SK-N-DZ (cell line): Measurements from ENCODE around the gene CD101.
A peak's percentile ranks its signal among the peaks of the same experiment; 100 is the strongest.

Source experiments
- DNase-seq: peaks from one replicate; pipeline ENCODE4 v3.0.0-alpha.2; 2015; ENCODE audit warnings: low spot score

CD101 gene

DNA sequence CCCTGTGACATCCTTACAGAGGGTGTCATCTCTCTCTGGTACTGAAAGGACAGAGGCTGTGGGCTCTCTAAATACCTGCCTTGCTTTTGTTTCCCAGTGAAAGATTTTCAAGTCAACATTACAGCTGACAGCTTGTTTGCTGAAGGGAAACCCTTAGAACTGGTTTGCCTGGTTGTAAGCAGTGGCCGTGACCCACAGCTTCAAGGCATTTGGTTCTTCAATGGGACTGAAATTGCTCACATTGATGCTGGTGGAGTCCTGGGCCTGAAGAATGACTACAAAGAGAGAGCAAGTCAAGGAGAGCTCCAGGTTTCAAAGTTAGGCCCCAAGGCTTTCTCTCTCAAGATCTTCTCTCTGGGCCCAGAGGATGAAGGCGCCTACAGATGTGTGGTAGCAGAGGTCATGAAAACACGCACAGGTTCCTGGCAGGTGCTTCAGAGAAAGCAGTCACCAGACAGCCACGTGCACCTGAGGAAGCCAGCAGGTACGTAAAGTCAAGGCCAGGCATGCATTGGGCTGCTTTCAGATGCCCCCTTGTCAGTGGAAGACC lies 11.8 kb downstream of the CD101 start:
- no peak for DNase-seq

DNA sequence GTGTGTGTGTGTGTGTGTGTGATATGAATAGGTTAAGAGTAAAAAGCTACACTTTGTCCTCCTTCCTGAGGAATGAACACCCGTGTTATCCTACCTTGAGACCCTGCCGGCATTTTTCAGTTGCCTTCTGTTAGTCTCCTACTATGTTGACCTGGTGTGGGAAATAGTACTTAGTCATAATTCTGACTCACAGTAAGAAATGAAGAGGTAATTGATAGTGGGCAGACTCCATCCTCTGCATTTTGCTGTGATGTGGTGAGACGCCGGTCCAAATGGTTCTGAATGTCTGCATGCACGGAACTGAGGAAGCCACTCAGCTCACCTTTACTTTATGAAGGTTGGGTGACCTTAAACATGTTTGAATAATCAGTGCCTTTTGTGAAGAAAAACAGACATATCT lies 12.6 kb downstream of the CD101 start:
- no peak for DNase-seq

DNA sequence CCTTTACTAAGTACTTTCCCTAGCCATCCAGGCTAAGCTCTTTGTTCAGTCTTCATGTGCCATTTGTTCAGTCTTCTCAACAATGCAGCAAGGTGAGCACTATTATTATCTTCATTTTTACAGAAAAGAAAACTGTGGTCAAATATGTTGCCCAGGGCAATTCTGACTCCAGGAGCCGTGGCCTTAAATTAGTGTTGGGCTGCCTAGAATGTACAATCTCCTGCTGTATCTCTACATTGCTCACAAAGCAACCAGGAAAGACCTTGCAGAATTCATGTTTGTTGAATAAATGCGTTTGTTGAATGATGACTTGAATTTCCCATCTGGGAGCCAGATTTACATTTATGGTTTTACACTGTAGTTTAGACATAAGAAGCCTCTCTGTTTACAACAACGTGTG lies 14.2 kb downstream of the CD101 start:
- no peak for DNase-seq

- DNase-seq: no peak
These were observed 15.5 kb downstream of the CD101 start for GRCh38 chr1:117017062-117017461.

DNA sequence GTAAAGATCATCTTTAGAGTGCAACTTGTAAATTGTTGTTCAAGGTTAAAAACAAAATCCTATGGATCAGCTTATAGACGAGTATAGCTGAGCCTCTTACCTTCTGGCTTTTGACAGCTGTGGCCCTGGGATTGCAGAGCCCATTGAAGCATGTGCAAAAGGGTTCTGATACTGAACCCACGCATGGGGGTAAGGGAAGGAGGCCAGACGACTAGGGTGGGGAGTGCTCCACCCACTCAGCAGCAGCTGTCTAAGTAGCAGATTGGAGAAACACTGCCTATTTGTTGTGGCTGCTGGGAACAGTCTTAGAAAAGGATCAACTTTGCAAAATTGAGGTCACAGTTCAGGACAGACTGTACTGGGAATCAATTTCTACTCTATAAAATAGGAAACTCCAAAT lies 16.1 kb downstream of the CD101 start:
- no peak for DNase-seq

- no peak for DNase-seq
These were observed 19.1 kb downstream of the CD101 start for GRCh38 chr1:117020526-117021156.

GRCh38 chr1:117022114-117022513 lies 20.6 kb downstream of the CD101 start:
- DNase-seq: no peak

GRCh38 chr1:117025568-117025967 lies 24.0 kb downstream of the CD101 start:
- no peak for DNase-seq

GRCh38 chr1:117026361-117026760 lies 24.8 kb downstream of the CD101 start:
- DNase-seq: no peak

GRCh38 chr1:117029685-117030084 lies 28.1 kb downstream of the CD101 start:
- no peak for DNase-seq

GRCh38 chr1:117030271-117030877 lies 28.8 kb downstream of the CD101 start:
- no peak for DNase-seq

DNA sequence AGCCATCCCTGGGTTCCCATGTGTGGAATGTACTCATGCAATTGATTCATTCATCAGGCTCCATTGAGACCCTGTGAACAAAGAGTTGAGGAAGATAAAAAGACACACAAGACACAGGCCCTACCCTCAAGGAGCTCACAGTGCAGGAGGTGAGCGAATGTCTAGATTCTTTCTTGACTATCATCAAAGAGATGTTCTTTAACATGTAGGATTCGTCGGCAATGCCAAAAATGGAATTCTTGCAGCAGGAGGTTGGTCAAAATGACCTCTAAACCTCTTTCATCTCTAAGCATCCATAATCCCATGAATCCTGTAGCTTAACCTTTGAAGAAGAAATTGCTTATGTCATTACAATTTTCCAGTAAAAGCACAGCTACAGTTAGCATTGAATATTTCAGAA lies 30.7 kb downstream of the CD101 start:
- no peak for DNase-seq

GRCh38 chr1:117032681-117033539 lies 31.4 kb downstream of the CD101 start:
- DNase-seq: peak; percentile 10

GRCh38 chr1:117033772-117034171 lies 32.2 kb downstream of the CD101 start:
- no peak for DNase-seq

DNA sequence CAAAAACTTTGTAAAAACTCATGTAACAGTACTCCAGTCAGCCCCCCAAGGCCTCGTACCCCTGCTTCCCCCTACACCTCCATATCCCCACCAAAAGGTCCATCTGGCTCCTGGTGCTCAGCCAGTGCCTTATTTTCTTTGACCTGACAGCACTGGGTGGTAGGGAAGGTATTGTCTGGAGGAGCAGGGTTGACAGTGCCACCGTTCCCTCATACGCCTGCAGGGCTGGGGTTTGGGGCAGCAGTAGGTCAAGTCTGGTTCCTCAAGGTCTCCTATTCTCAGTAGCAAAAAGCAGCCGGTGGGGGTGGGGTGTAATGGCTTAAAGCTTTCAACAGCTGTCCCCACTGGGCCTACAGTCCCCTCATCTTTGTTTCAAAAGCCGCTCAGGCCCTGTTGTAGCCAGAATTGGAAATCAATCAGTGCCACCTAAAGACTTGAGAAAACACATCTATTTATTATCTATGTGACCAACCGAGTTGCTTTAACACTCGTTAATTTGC lies 33.3 kb downstream of the CD101 start:
- DNase-seq: no peak

DNA sequence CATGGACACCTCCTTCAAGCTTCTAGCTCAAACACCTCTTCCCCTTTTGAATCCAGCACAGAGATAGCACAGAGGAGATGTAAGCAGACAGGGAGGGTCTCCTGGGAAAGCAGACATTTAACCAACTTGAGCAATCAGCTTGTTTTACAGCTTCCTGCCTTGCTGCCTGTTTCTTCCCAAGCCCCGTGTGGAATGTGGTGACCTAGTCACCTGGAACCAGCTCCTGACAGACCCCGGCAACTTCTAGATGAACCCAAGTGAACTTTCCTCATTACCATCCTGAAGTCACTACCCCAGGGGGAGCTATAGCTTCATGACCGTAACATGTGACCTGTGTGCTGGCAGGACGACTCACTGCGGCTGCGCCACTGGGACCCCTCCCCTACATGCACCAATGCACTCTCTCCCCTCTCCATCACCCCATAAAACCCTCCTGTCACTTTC lies 34.5 kb downstream of the CD101 start:
- DNase-seq: no peak

GRCh38 chr1:117037802-117038201 lies 36.2 kb downstream of the CD101 start:
- DNase-seq: no peak

DNA sequence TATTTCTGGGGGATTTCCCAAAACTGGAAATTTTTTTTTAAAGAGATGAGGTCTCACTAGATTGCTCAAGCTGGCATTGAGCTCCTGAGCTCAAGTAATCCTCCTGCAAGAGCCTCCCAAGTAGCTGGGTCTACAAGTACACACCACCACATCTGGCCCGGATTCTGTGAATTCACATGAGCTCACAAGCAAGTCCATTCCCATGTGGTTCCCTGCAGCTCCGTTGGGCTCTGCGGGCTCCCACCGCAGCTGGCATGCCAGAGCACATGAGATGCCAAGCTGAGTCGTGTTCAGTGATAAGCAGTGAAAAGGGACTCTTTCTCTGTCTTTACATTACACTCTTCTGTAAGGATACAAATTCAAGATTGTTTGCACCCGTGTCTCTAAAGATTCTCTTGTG lies 36.7 kb downstream of the CD101 start:
- DNase-seq: no peak

GRCh38 chr1:117044217-117044616 lies 42.7 kb downstream of the CD101 start:
- DNase-seq: no peak

DNA sequence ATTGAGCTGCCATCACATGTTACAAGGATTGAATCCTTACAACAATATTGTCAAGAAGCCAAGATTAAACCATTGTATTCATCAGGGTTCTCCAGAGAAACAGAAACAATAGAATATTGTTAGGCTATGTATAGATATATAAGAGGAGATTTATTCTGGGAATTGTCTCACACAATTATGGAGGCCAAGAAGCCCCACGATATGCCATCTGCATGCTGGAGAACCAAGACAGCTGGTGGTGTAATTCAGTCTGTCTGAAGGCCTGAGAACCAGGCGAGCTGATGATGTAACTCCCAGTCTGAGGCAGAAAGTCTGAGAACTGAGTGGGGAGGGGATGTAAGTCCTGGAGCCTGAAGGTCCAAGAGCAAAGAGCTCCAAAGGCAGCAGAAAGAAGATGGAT lies 44.1 kb downstream of the CD101 start:
- DNase-seq: no peak

GRCh38 chr1:117046781-117047180 lies 45.2 kb downstream of the CD101 start:
- no peak for DNase-seq

GRCh38 chr1:117047271-117047670 lies 45.7 kb downstream of the CD101 start:
- no peak for DNase-seq
